ENCODE results near the gene TM9SF1.

The TM9SF1 gene

GRCh38 chr14:24194873-24195185, 412 bp downstream of the TM9SF1 start:
- ATAC-seq, result no peak

- no peak for ATAC-seq
Observed at GRCh38 chr14:24194186-24194872, 912 bp downstream of the TM9SF1 start.

GRCh38 chr14:24192933-24193332, 2.3 kb downstream of the TM9SF1 start:
- ATAC-seq, result no peak

DNA sequence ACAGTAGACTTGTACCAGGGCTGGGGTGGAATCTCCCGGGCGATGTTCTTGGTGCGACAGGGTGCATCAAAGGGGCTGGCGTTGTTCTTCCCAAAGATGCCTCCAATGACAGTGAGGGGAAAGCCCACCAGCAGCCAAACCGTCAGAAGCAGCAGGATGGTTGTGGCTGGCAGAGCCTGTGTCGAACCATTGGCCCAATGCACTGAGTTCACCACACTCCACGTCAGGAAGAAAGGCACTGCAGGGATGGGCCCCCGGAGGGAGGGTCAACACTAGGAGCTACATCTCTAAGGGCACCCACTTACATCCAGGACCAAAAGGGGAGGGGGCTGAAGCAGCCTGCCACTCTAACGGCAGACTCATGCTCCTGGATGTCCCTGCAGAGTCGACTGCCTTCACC, 4.8 kb downstream of the TM9SF1 start:
- ATAC-seq, result no peak

- no peak for ATAC-seq
Observed at GRCh38 chr14:24189460-24189859, 5.8 kb downstream of the TM9SF1 start.

GRCh38 chr14:24189059-24189375, 6.2 kb downstream of the TM9SF1 start:
- ATAC-seq, result no peak

- ATAC-seq, result peak; percentile 93 to 94
Observed at GRCh38 chr14:24188251-24189058, 6.8 kb downstream of the TM9SF1 start, which contains the start of gene IPO4. TSS of gene IPO4 (minus strand) at chr14:24188816. CDS start at chr14:24188787, 29 bp downstream.

DNA sequence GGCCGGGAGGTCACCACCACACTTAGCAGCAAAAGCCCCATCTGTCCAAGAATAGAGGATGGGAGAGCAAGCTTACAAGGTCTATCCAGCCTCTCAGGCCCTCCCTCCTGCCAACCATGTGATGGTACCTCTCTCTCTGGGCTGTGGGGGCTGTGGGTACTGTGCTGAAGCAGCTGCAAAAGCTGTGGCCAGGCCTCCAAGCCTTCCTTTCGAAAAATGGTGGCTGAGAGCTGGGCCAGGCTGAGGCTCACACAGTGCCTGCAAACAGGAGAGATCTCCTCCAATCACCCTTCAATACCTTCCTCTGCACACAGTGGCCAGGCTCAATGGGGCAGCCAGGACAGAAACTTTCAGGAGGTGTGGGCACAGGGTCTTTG, 7.7 kb downstream of the TM9SF1 start:
- no peak for ATAC-seq

- ATAC-seq, result no peak
Observed at GRCh38 chr14:24186831-24187538, 8.3 kb downstream of the TM9SF1 start.

DNA sequence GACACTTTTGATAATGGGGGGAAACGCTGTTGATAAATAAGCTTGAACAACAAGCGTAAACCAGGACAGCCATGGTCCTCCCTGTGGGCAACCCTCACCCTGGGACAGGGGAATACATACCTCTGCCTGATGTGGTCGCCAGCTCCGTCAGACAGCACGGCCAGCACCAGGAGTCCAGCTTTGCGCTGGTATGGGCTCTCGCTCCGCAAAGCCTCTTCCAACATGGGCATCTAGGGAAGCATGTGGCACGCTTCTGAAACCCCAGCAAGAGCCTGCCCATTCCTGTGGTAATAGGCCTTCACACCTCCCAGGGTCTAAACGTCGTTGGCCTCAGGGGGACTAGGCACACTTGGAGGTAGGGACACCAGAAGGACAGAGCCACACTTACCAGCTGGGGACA, 9.5 kb downstream of the TM9SF1 start:
- ATAC-seq, result no peak

DNA sequence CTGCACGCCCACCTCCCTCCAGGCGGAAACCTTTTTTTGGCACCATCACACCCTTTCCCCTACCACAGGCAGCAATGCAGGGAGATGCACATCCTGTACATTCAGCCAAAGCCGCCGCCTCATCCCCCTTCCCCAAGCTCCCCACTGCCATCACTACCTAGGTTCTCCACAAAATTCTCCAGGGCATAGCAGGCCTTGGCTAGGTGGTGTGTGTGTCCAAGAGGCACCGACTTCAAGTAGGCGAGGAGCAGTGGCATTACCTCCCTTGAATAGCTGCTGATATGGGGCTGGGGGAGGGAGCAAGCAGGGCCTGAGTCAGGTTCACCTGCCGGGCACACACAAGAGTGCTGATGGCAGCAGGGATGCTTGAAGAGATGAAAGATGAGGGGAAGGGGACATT, 10.2 kb downstream of the TM9SF1 start:
- no peak for ATAC-seq

DNA sequence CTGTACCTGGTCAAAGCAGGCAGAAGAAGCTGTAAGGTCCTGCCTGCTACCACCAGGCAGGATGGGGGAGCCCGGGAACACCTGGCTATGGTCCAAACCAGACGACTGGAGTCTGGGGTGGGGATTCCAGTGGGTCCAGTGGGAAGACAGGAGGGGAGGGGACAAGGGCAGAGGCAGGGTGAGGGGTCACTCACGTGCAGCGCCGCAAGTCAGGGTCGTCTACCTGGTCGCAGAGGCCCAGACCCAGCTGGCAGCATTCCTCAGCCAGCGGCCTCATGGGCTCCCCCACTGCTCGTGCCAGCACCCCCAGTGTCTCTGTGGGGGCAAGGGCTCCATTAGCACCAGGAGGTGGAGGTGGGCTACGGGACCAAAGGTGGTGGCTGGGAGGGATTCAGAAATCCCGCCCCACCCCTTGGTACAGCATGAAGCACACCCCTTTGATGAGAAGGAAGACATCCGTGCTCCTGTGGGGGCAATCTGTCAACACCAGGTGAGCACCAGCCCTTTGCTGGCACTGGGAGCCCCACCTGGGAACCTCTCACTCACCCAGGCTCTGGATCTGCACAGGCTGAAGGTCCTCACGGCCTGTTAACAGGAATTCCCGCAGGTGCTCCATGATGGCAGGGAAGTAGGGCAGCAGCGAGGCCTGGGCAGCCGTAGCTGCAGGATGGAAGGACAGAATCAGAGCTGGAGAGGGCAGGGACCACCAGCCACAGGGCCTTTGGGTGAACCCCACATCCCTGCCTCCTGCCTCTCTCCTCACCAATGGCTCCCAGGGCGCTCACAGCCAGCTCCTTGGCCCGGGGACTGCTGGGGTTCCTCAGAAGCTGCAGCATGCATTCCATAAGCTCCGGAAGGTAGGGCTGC, 10.9 kb downstream of the TM9SF1 start:
- no peak for ATAC-seq

DNA sequence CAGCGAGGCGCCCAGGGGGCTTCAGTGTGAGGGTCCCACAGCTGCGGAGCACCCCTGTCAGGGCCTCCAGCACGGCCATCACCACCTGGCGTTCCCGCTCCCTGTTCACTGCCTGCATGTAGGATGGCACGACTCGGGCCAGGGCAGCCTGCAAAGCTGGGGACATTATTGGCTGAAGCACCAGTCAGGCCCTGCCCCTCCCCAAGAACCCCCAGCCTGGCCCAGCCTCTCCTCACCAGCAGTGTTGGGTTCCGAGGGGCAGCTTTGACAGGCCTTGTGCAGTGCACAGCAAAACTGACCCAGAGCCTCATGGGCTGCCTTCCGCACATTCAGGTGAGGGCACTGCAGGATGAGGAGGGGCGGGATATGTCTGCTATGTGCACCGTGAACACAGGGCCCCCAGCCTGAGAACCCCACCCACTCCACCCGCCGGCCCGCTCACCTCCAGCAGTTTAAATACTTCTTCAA, 12.2 kb downstream of the TM9SF1 start:
- ATAC-seq, result no peak

DNA sequence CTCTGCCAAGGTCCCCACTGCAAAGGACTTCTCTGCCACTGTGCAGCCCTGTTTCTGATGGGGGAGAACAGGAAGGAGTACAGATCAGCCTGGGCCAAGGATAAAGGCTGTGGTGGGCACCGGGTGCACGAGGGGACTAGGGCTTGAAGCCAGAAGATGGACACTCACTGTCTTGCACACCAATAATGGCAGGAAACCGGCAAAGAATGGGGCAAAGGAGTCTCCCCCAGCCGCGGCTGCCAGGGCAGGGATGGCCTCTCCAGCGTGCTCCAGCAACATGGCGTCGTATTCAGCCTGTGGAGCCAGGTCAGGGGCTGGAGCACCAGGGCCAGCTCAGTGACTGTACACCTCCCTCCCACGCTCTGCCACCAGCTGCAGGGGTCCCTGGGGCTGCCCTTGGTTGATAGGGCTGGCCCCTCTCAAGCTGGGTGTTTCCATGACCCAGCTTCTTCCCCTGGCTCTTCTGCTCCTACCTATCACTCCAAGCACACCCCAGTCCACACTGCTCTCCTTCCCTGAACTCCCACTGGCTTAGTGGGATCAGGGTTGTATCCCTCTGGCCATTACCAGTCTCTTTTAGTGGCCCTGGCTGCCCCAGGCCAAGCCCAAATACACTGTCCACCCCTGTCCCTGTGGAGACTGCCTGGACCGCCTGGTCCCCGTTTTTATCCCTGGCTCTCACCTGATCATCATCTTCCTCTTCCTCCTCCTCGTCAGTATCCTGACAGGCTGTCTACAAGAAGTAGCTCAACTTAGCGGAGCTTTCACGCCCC, 12.9 kb downstream of the TM9SF1 start:
- no peak for ATAC-seq

GRCh38 chr14:24181371-24182077, 13.7 kb downstream of the TM9SF1 start:
- ATAC-seq, result no peak

DNA sequence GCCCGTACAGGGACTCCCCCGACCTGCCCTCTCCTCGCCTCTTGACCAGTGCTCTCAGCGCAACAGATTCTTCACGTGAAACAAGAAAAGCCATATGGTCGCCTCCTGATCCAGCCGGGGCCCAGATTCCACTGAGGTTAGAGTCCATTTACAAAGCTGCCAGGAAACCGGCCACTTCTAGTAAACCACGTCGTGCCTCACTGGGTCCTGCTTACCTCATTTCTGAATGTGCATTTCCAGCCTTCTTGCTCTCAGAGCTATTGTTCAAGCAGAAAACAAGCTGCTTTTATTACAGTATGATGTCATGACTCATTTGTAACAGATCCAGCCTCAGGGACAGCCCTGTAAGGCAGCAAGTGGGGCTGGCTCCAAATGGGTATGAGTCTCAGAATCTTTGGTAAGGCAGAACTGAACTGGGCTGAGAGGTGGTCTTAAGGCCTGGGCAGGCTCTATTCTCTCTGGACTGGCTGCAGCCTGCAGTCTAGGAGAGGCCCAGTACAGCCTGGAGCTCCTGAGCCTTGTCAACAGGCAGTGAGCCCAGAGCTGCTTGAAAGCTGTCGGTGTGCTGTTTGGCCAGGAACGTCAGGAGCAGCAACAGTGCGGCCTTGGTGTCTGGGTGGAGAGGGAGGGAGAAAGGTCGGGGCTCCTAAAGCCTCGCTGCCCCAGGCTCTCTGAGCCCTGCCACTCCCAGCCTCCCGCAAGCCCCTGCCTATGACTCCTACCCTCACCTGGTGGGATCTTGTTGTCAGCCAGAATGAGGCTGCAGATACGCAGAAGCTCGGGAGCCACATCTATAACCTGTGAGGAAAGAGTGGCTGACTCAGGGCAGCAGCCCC, 15.1 kb downstream of the TM9SF1 start:
- ATAC-seq, result peak in 1 of 2 donors; percentile 6

- ATAC-seq, result no peak
Observed at GRCh38 chr14:24179294-24179960, 15.8 kb downstream of the TM9SF1 start.

- no peak for ATAC-seq
Observed at GRCh38 chr14:24178399-24179178, 16.7 kb downstream of the TM9SF1 start.

DNA sequence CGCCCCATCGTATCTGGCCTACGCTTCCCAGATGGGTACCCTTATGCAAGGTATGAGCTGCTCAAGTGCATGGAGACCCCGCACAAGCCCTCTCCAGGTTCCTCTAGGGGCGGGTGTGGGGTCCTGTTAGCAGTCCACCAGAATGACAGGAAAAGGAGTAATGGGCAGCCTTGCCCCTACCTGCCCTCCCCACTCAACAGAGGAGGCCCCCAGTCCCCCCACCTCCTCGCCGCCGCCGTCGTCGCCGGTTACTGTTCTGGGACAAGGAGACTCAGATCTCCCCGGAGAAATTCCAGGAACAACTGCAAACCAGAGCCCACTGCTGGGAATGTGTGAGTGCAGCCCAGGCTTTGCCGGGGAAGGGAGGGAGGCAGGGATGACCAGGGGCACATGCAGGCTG, 17.4 kb downstream of the TM9SF1 start:
- no peak for ATAC-seq

All from activated CD4-positive, CD25-positive, alpha-beta regulatory T cell treated with anti-CD3 and anti-CD28 coated beads, Interleukin-2, amount 50 U/mL, for 24 hours (primary cell).